ENCODE results near the gene WNT7B.
A peak's percentile ranks its signal among the peaks of the same experiment; 100 is the strongest.

WNT7B gene

GRCh38 chr22:45922661-45923060 is 54.3 kb downstream of the WNT7B start:
- DNase-seq = no peak

GRCh38 chr22:45922256-45922655 is 54.7 kb downstream of the WNT7B start:
- DNase-seq = no peak

GRCh38 chr22:45919504-45920286 is 57.3 kb downstream of the WNT7B start:
- no peak for DNase-seq

- DNase-seq = no peak
These were observed 58.2 kb downstream of the WNT7B start for GRCh38 chr22:45918459-45919370.

GRCh38 chr22:45917700-45918458 is 59.1 kb downstream of the WNT7B start:
- no peak for DNase-seq

- peak; percentile 0 for DNase-seq
These were observed 59.8 kb downstream of the WNT7B start for GRCh38 chr22:45917146-45917545.

GRCh38 chr22:45916515-45916914 is 60.4 kb downstream of the WNT7B start:
- DNase-seq = no peak

GRCh38 chr22:45915841-45916240 is 61.1 kb downstream of the WNT7B start:
- DNase-seq = no peak

GRCh38 chr22:45915151-45915550 is 61.8 kb downstream of the WNT7B start:
- no peak for DNase-seq

GRCh38 chr22:45914309-45914708 is 62.7 kb downstream of the WNT7B start:
- DNase-seq = no peak

GRCh38 chr22:45912910-45913309 is 64.1 kb downstream of the WNT7B start:
- no peak for DNase-seq

GRCh38 chr22:45911601-45912271 is 65.2 kb downstream of the WNT7B start:
- DNase-seq = peak; percentile 0

GRCh38 chr22:45910928-45911467 is 66.0 kb downstream of the WNT7B start:
- no peak for DNase-seq

GRCh38 chr22:45908961-45909360 is 68.0 kb downstream of the WNT7B start:
- no peak for DNase-seq

GRCh38 chr22:45907996-45908395 is 69.0 kb downstream of the WNT7B start:
- no peak for DNase-seq

GRCh38 chr22:45907378-45907777 is 69.6 kb downstream of the WNT7B start:
- no peak for DNase-seq

GRCh38 chr22:45906946-45907345 is 70.0 kb downstream of the WNT7B start:
- no peak for DNase-seq

- DNase-seq = no peak
These were observed 70.8 kb downstream of the WNT7B start for GRCh38 chr22:45905924-45906865.

GRCh38 chr22:45905326-45905923 is 71.5 kb downstream of the WNT7B start:
- DNase-seq = no peak

- no peak for DNase-seq
These were observed 72.7 kb downstream of the WNT7B start for GRCh38 chr22:45904236-45904635.
